NCI-H1092 (cell line): ENCODE data around the gene MMRN1.

Experiments used
- DNase-seq: peaks from one replicate; lab custom pipeline; 2025; lab: John Stamatoyannopoulos, UW

The MMRN1 gene

GRCh38 chr4:89906777-89907521 is 12.3 kb downstream of the MMRN1 start:
- no peak for DNase-seq

- no peak for DNase-seq
Observed at GRCh38 chr4:89909889-89910288, 15.2 kb downstream of the MMRN1 start.

DNA sequence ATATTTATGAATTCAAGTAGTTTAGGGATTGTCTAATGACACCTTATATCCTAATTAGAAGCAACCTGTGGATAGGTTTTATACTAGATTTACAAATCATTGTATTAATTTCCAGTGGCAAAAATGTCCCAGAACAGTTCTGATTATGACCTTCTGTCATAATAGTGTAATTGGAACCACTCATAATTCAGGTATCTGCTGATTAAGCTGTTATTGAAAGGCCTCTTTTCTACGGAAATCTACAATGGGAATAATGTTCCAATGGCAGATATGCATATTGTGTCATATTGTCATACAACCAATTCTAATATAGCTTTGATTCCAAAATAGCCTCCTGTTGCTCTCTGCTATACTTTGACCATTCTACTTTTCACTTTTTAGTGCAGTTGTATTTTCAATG is 19.0 kb downstream of the MMRN1 start:
- DNase-seq: no peak

DNA sequence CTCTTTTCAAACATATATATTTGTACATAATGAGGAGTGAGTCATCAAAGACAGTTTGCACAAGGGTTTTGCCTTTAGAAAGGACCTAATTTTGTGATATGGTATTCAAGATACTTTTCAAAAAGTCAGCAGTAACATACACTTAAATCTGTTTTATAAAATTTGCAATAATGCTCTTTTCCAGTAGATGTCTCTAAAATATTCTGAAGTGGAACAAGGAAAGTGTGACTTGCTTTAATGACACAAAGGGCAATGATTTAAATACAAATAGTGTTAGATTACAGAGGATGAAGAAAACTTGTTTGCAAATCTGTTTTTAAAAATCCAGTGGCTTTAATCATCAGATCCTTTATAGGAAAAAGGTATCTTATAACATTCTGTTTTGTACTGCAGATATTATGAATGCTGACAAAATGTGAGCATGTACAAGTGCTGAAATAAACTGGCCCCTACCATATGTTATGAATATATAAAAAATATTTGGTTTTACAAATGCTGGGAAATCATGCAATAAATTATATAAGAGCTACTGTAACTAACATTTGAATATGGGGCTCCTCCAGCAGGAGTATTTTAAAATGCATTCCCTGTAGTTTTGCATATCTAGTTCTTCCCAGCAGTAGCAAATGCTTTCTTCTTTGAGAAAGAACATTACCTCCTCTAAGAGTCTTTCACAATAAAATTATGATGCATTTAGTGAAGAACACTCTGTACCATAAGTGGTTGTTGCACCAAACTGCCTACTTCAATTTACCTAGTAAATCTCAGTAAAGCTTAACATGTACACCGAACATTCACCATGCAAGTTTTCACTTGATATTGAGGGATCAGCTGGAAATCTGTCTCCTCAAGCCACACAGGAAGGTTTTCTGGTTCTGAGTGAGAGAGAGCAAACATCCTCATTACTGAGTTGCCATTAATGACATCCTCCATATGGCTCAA is 20.2 kb downstream of the MMRN1 start:
- DNase-seq: no peak

- no peak for DNase-seq
Observed at GRCh38 chr4:89915937-89916336, 21.3 kb downstream of the MMRN1 start.

GRCh38 chr4:89922848-89923416 is 28.3 kb downstream of the MMRN1 start:
- no peak for DNase-seq

- no peak for DNase-seq
Observed at GRCh38 chr4:89928838-89929237, 34.2 kb downstream of the MMRN1 start.

DNA sequence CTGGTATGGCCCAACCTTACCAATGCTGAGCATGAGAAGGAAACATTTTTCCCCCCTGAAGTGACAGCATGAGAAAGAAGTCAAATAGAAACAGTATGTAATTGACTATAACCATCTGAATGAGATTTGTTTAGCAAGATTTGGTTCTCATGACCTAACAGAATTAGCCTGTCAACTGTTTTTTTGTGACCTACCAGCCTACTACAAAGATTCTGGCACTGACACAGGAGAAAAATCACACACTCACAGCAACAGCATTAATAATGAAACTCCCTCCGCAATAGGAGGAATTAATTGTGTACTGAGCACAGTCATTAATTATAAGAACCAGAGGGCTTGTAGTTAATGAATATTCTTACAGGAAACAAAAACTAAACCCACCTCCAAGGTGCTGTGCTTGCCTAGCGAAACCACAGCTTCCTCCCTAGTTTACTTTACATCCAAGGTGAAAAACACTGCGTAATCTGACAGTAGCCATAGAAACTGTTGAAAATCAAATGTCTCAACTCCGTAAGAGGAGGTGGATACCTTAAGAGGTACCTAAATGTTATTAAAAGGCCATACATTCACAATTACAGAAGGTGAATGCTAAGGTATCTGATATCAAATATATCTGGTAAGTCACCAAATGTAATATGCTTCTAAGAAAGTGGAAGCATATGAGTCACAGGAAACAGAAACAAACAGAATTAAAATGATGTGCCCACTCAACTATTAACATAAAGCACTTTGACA is 34.9 kb downstream of the MMRN1 start:
- DNase-seq: no peak

- DNase-seq: peak; percentile 34
Observed at GRCh38 chr4:89939546-89939945, 44.9 kb downstream of the MMRN1 start.

DNA sequence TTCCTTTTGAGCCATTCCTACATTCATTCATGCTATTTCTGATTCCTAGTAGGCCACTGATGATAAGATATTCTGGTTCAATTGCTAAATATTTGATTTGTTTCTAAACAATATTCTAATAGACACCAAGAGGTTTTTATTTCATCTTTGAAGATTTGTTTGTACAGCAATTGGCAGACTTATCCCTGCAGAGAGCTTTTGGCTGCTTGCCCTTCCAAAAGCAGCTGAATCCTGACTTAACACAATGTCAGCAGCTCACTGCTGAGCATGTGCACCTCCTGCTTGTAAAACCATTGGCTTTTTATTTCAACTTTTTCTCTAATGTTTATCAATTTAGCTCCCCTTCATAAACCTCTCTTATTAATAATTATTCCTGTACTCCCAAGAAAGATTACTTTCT is 45.3 kb downstream of the MMRN1 start:
- DNase-seq: peak; percentile 83

DNA sequence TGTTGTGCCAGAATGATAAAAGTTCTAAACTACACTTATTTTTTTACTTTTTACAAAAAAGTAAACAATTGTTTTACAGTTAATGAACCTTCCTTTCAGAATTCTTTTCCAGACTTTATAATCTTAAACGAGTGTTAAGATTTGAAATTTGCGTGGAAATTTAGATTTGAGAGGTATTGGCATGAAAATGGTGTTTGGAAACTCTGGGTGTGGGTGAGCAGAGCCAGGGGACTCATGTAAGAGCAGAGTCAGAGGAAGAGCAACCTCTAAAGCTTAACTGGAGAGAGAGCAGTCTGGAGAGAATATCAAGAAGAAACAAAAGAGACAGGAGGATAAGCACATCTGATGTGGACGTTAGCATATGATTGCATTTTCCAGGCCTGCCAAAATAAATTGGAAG is 48.2 kb downstream of the MMRN1 start:
- DNase-seq: no peak

- no peak for DNase-seq
Observed at GRCh38 chr4:89949782-89950387, 55.2 kb downstream of the MMRN1 start.

GRCh38 chr4:89952458-89952857 is 57.8 kb downstream of the MMRN1 start:
- DNase-seq: no peak

- DNase-seq: no peak
Observed at GRCh38 chr4:89954906-89955695, 60.4 kb downstream of the MMRN1 start.

GRCh38 chr4:89957046-89957926 is 62.6 kb downstream of the MMRN1 start:
- DNase-seq: no peak

DNA sequence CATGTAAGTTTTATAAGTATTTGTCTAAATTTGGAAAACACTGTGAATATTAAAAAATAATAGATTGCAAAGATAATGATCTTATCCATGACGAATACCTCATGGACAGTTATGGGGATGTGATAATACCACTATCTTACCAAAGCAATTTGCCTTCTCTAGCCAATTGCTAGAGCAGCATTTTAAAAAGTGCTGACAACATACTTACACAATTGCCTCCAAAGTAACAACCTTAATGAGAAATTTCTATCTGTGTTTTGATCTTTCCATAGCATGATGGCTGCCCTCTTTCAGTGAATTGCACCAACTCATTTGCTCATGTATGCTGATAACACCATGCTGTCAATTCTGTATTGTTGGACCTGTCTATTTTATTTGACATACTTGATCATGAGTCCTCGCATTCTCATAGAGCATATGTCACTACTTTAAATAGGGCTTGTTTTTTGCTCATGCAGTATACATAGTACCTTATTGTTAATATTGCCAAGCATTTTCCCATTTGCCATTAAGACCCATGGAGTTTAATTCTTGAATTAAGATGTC is 87.2 kb downstream of the MMRN1 start:
- DNase-seq: no peak

DNA sequence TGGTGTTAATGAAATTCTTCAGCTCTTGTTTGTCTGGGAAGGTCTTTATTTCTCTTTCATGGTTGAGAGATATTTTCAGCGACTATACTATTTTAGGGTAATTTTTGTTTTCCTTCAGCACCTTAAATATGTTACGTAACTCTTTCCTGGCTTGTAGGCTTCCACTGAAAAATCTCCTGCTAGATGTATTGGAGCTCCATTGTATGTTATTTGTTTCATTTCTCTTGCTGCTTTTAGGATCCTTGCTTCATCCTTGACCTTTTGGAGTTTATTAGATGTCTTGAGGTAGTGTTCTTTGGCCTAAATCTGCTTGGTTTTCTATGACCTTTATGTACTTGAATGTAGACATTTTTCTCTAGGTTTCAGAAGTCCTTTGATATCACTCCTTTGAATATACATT is 93.6 kb downstream of the MMRN1 start:
- DNase-seq: no peak

GRCh38 chr4:89992744-89993143 is 98.1 kb downstream of the MMRN1 start:
- DNase-seq: no peak

DNA sequence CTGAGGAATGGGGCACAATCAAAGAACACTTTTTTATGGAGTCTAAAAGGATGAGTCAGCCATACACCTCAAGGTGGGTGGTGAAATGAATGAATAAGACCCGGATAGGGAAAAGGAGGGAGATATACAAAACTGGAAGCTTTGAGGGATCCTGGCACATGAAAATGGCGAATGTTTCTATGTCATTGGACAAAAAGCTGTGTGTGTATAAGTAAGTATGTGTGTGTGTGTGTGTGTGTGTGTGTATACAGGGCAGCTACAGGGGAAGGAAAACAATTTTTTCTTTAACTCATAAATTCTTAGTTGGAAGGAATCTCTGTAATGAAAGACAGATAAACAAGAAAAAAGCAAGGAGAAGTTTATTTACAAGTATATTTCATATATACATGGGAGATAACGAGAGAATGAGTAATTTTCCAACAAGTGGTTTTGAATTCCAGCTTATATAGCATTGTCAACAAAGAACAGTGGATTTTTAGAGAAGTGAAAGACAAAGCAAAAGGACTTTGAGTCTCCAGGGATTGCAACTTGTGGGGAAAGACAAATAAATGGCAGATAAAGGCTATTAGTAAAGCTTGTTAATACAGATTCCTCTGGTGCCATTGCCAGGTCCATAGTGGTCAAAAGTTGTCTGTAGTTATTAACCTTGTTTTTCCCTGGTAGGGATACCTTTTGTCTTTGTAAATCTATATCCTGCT is 99.7 kb downstream of the MMRN1 start:
- no peak for DNase-seq
